Gastrocnemius medialis (tissue), 4 donors: ENCODE measurements around the gene ADD2. TPM values are rescaled to one million over a fixed set of nuclear protein-coding genes. Genes with fewer than 3 reads are reported as not detected.

Source experiments
- ATAC-seq, 2 donors: fragments of 150-250 bp; one replicate each; pipeline ENCODE4 v1.9.1; 2016
- DNase-seq, 2 donors: peaks; one replicate each; pipeline ENCODE4 v3.0.0-alpha.2; 2019
- H3K27ac ChIP-seq, 4 donors: fragments of 200-600 bp; sonication (generic); 1 replicate in 1 of 4; 2 replicates in 3 of 4; pipeline ENCODE4 v1.5.1; 2016 to 2018; ENCODE audit warnings: mild to moderate bottlenecking in 2 of 4, moderate library complexity in 1 of 4
- H3K27me3 ChIP-seq, 3 donors: fragments of 200-600 bp; sonication (generic) in 2 of 3; 1 replicate in 1 of 3; 2 replicates in 2 of 3; pipeline versions ENCODE4 v1.5.1 to v1.6.0; 2016 to 2019; ENCODE audit warnings: mild to moderate bottlenecking in 1 of 3, moderate library complexity in 1 of 3
- H3K36me3 ChIP-seq, 2 donors: fragments of 200-600 bp; sonication (generic) in 1 of 2; one replicate each; pipeline ENCODE4 v1.5.1; 2017 to 2018
- H3K4me1 ChIP-seq, 2 donors: fragments of 200-600 bp; sonication (generic) in 1 of 2; one replicate each; pipeline ENCODE4 v1.5.1; 2016 to 2017; ENCODE audit warnings: mild to moderate bottlenecking in 2 of 2
- H3K4me3 ChIP-seq, 4 donors: fragments of 200-600 bp; sonication (generic) in 3 of 4; 1 replicate in 1 of 4; 2 replicates in 3 of 4; pipeline ENCODE4 v1.5.1; 2016 to 2019; ENCODE audit warnings: mild to moderate bottlenecking in 2 of 4
- H3K9me3 ChIP-seq, 3 donors: fragments of 200-600 bp; sonication (generic) in 2 of 3; 1 replicate in 1 of 3; 2 replicates in 2 of 3; pipeline ENCODE4 v1.5.1; 2016 to 2019
- POLR2A ChIP-seq, 2 donors: fragments of 450-650 bp; IDR thresholded peaks; one replicate each; pipeline ENCODE4 v1.6.1; 2017; ENCODE audit warnings: antibody characterized with exemption in 2 of 2, mild to moderate bottlenecking in 2 of 2, moderate library complexity in 2 of 2
- in situ Hi-C, 4 donors: fragments of 200-750 bp; cut with MboI; loops; one replicate each; pipeline versions ENCODE4 v1.15.0 to v1.8.0; 2017; ENCODE audit warnings: low sequenced_read_pairs in 4 of 4
- intact Hi-C: fragments of 100-400 bp; cut with DNase I; formaldehyde crosslinking; loops from one replicate; pipeline ENCODE4 v1.15.1; 2023; ENCODE audit warnings: low total_unique reads
- total RNA-seq, 4 donors: library from RNA; depleted of rRNA; stranded (reverse); fragments of >200 nt; gene quantifications; one replicate each; pipeline versions ENCODE4 v1.1.0 to v1.2.3, GENCODE V29; 2016
- TF ChIP-seq, protein P1 (sequence below), 5 experiments: fragments of 450-650 bp in 3 of 5; fragments of 200-600 bp in 2 of 5; sonication (generic) in 2 of 5; IDR thresholded peaks in 4 of 5; conservative IDR thresholded peaks in 1 of 5; 1 replicate in 4 of 5; 2 replicates in 1 of 5; pipeline ENCODE4 v1.5.1; 2016 to 2019; ENCODE audit warnings: antibody characterized with exemption in 5 of 5, mild to moderate bottlenecking in 3 of 5, moderate library complexity in 3 of 5

Gene ADD2
- total RNA-seq, 4 donors from 2014 or later = 0.20 to 0.75 (median 0.48) TPM

DNA sequence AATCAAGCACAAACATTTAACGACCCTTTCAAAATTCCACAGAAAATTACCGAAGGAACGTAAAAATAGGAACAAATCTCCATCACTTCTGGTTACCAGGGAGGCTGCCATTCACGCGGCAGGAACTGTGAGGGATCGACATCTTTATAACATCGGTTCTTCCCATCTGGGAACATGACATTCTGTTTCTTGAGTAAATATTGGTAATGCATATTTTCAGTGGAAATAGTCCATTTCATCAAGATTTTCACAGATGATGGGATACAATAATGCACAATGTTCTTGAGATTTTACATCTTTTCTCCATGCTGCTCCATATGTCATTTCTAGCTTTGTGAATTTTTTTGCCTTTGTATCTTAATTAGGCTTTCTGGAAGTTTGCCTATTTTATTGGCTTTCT, 10.0 kb downstream of the ADD2 start:
- Histone ChIP-seq H3K4me3 (no peak overlapping the region), H3K9me3 (no peaks in the 10 kb centered on the region), H3K36me3 (no peaks in the 10 kb centered on the region), H3K27ac (no peak overlapping the region), H3K4me1 (no peaks in the 10 kb centered on the region), H3K27me3 (peaks cover 0 to 9% (median 0%) of the 10 kb centered on the region in 3 donors)
- in situ Hi-C loops (no loop called here), intact Hi-C loops (no loop called here)
- ATAC-seq = no peak
- TF ChIP-seq, protein P1, sequence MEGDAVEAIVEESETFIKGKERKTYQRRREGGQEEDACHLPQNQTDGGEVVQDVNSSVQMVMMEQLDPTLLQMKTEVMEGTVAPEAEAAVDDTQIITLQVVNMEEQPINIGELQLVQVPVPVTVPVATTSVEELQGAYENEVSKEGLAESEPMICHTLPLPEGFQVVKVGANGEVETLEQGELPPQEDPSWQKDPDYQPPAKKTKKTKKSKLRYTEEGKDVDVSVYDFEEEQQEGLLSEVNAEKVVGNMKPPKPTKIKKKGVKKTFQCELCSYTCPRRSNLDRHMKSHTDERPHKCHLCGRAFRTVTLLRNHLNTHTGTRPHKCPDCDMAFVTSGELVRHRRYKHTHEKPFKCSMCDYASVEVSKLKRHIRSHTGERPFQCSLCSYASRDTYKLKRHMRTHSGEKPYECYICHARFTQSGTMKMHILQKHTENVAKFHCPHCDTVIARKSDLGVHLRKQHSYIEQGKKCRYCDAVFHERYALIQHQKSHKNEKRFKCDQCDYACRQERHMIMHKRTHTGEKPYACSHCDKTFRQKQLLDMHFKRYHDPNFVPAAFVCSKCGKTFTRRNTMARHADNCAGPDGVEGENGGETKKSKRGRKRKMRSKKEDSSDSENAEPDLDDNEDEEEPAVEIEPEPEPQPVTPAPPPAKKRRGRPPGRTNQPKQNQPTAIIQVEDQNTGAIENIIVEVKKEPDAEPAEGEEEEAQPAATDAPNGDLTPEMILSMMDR (IDR thresholded peaks at IDR 0.05 in 4 of 5, conservative IDR thresholded peaks at IDR 0.05 in 1 of 5) = no peak
- TF ChIP-seq POLR2A (IDR thresholded peaks at IDR 0.05) = no peak
- no peak for DNase-seq

- H3K4me3 ChIP-seq = no peak overlapping the region
- DNase-seq = no peak
- in situ Hi-C loops = no loop called here
- TF ChIP-seq, protein P1 (IDR thresholded peaks at IDR 0.05 in 4 of 5, conservative IDR thresholded peaks at IDR 0.05 in 1 of 5) = no peak
- TF ChIP-seq POLR2A (IDR thresholded peaks at IDR 0.05) = no peak
- H3K36me3 ChIP-seq = no peaks in the 10 kb centered on the region
- H3K4me1 ChIP-seq = no peaks in the 10 kb centered on the region
- H3K9me3 ChIP-seq = no peaks in the 10 kb centered on the region
- intact Hi-C loops = no loop called here
- no peak for ATAC-seq
- H3K27me3 ChIP-seq = peaks cover 0 to 9% (median 0%) of the 10 kb centered on the region in 3 donors
- H3K27ac ChIP-seq = no peak overlapping the region
These were observed 10.6 kb downstream of the ADD2 start for GRCh38 chr2:70757360-70757759.

DNA sequence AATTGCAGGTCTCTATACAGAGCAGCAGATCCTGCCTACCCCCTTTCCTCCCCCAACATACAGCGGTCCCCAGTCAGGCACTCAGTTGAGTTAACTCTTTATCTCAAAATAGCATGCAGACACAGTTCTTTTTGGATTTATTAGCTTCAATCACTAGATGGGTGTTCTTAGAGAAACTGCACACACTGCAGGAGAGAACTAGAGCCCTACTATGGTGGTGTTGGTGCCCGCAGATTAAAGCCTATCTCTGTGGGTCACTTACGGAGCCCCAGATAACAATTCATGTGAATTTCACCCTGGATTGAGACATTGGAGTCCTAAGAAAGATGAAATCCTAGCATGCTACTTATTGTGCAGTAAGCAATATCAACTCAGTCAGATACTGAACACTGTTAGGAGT, 11.9 kb downstream of the ADD2 start:
- no peaks in the 10 kb centered on the region for H3K4me1 ChIP-seq
- in situ Hi-C loops (no loop called here), intact Hi-C loops (no loop called here)
- H3K36me3 ChIP-seq = no peaks in the 10 kb centered on the region
- no peak overlapping the region for H3K4me3 ChIP-seq
- ATAC-seq = no peak
- no peak for DNase-seq
- H3K9me3 ChIP-seq = no peaks in the 10 kb centered on the region
- no peak for TF ChIP-seq POLR2A (IDR thresholded peaks at IDR 0.05)
- TF ChIP-seq, protein P1 (IDR thresholded peaks at IDR 0.05 in 4 of 5, conservative IDR thresholded peaks at IDR 0.05 in 1 of 5) = no peak
- H3K27me3 ChIP-seq = peaks cover 0 to 9% (median 0%) of the 10 kb centered on the region in 3 donors
- H3K27ac ChIP-seq = no peak overlapping the region

GRCh38 chr2:70753902-70754301, 14.1 kb downstream of the ADD2 start:
- H3K4me1 ChIP-seq = no peaks in the 10 kb centered on the region

More at GRCh38 chr2:70753902-70754301, 14.1 kb downstream of the ADD2 start:
- Histone ChIP-seq H3K4me3 (no peak overlapping the region), H3K27ac (no peak overlapping the region), H3K27me3 (peaks cover 0 to 9% (median 0%) of the 10 kb centered on the region in 3 donors), H3K9me3 (no peaks in the 10 kb centered on the region), H3K36me3 (no peaks in the 10 kb centered on the region)
- DNase-seq = no peak
- no peak for ATAC-seq
- no peak for TF ChIP-seq POLR2A (IDR thresholded peaks at IDR 0.05)
- TF ChIP-seq, protein P1 (IDR thresholded peaks at IDR 0.05 in 4 of 5, conservative IDR thresholded peaks at IDR 0.05 in 1 of 5) = no peak
- intact Hi-C loops (no loop called here), in situ Hi-C loops (no loop called here)
